Measurements from ENCODE around the gene NTM. TPM values are rescaled to one million over a fixed set of nuclear protein-coding genes. Genes with fewer than 3 reads are reported as not detected.

NTM gene
- polyA plus RNA-seq, 1 donor from 2014 or later, result 39.4 TPM

GRCh38 chr11:132037956-132038355 is 667.5 kb downstream of the NTM start:
- Histone ChIP-seq H3K9me3 (ENCODE audit: low read length) (no peaks in the 10 kb centered on the region), H3K79me2 (replicated peaks; ENCODE audit: insufficient read depth, low read length) (no peaks in the 10 kb centered on the region), H3K4me2 (ENCODE audit: low read length) (no peak overlapping the region)

GRCh38 chr11:132039521-132039920 is 669.1 kb downstream of the NTM start:
- H2AFZ ChIP-seq (ENCODE audit: low read depth, low read length), result no peak overlapping the region
- no peak overlapping the region for H3K4me3 ChIP-seq (ENCODE audit: low read length)
- H3K9ac ChIP-seq (ENCODE audit: low read length), result no peak overlapping the region
- no peaks in the 10 kb centered on the region for H3F3A ChIP-seq (ENCODE audit: insufficient read depth, low read length, poor library complexity, severe bottlenecking)
- no peaks in the 10 kb centered on the region for H3K9me2 ChIP-seq (ENCODE audit: insufficient read depth, low read length)
- TF ChIP-seq EZH2 (IDR thresholded peaks at IDR 0.05; ENCODE audit: borderline replicate concordance, insufficient read depth, low read length, poor library complexity, severe bottlenecking) (no peak), POLR2AphosphoS5 (IDR thresholded peaks at IDR 0.05) (no peak), CTCF (IDR thresholded peaks at IDR 0.05; ENCODE audit: poor library complexity, severe bottlenecking) (no peak), TAF1 (IDR thresholded peaks at IDR 0.05; ENCODE audit: low read depth) (no peak), EP300 (conservative IDR thresholded peaks at IDR 0.05; ENCODE audit: poor library complexity, severe bottlenecking) (no peak), RAD21 (conservative IDR thresholded peaks at IDR 0.05) (no peak), MXI1 (conservative IDR thresholded peaks at IDR 0.05; ENCODE audit: poor library complexity, severe bottlenecking) (no peak)
- no peaks in the 10 kb centered on the region for H3K9me3 ChIP-seq (ENCODE audit: low read length)
- H3K27me3 ChIP-seq (ENCODE audit: insufficient read depth, low read depth, low read length), result no peaks in the 10 kb centered on the region
- no peak overlapping the region for H3K27ac ChIP-seq (ENCODE audit: low read length)
- no peaks in the 10 kb centered on the region for H3K79me2 ChIP-seq (replicated peaks; ENCODE audit: insufficient read depth, low read length)
- H3K4me2 ChIP-seq (ENCODE audit: low read length), result no peak overlapping the region
- H4K20me1 ChIP-seq (ENCODE audit: insufficient read depth), result no peaks in the 10 kb centered on the region
- no peaks in the 10 kb centered on the region for H3K36me3 ChIP-seq (ENCODE audit: insufficient read depth, low read length)

More at GRCh38 chr11:132037956-132038355, 667.5 kb downstream of the NTM start:
- no peaks in the 10 kb centered on the region for H3K9me2 ChIP-seq (ENCODE audit: insufficient read depth, low read length)
- no peak for TF ChIP-seq RAD21 (conservative IDR thresholded peaks at IDR 0.05)
- no peak overlapping the region for H2AFZ ChIP-seq (ENCODE audit: low read depth, low read length)
- H3K4me3 ChIP-seq (ENCODE audit: low read length), result no peak overlapping the region
- no peaks in the 10 kb centered on the region for H3F3A ChIP-seq (ENCODE audit: insufficient read depth, low read length, poor library complexity, severe bottlenecking)
- no peak overlapping the region for H3K27ac ChIP-seq (ENCODE audit: low read length)
- H4K20me1 ChIP-seq (ENCODE audit: insufficient read depth), result no peaks in the 10 kb centered on the region
- no peaks in the 10 kb centered on the region for H3K36me3 ChIP-seq (ENCODE audit: insufficient read depth, low read length)
- H3K27me3 ChIP-seq (ENCODE audit: insufficient read depth, low read depth, low read length), result no peaks in the 10 kb centered on the region
- no peak overlapping the region for H3K9ac ChIP-seq (ENCODE audit: low read length)

GRCh38 chr11:132042296-132042695 is 671.9 kb downstream of the NTM start:
- TF ChIP-seq SMC3 (conservative IDR thresholded peaks at IDR 0.05; ENCODE audit: poor library complexity) (no peak), CTCF (IDR thresholded peaks at IDR 0.05; ENCODE audit: poor library complexity, severe bottlenecking) (no peak), RAD21 (conservative IDR thresholded peaks at IDR 0.05) (no peak), EP300 (conservative IDR thresholded peaks at IDR 0.05; ENCODE audit: poor library complexity, severe bottlenecking) (no peak), POLR2AphosphoS5 (IDR thresholded peaks at IDR 0.05) (no peak), EZH2 (IDR thresholded peaks at IDR 0.05; ENCODE audit: borderline replicate concordance, insufficient read depth, low read length, poor library complexity, severe bottlenecking) (no peak), TAF1 (IDR thresholded peaks at IDR 0.05; ENCODE audit: low read depth) (no peak), REST (IDR thresholded peaks at IDR 0.05; ENCODE audit: borderline replicate concordance) (no peak), MXI1 (conservative IDR thresholded peaks at IDR 0.05; ENCODE audit: poor library complexity, severe bottlenecking) (no peak)
- Histone ChIP-seq H3F3A (ENCODE audit: insufficient read depth, low read length, poor library complexity, severe bottlenecking) (no peaks in the 10 kb centered on the region), H3K9me2 (ENCODE audit: insufficient read depth, low read length) (no peaks in the 10 kb centered on the region), H3K36me3 (ENCODE audit: insufficient read depth, low read length) (no peaks in the 10 kb centered on the region), H3K9me3 (ENCODE audit: low read length) (no peaks in the 10 kb centered on the region), H3K27me3 (ENCODE audit: insufficient read depth, low read depth, low read length) (no peaks in the 10 kb centered on the region), H4K20me1 (ENCODE audit: insufficient read depth) (no peaks in the 10 kb centered on the region), H2AFZ (ENCODE audit: low read depth, low read length) (no peak overlapping the region), H3K27ac (ENCODE audit: low read length) (no peak overlapping the region), H3K9ac (ENCODE audit: low read length) (no peak overlapping the region), H3K79me2 (replicated peaks; ENCODE audit: insufficient read depth, low read length) (no peaks in the 10 kb centered on the region), H3K4me2 (ENCODE audit: low read length) (no peak overlapping the region), H3K4me3 (ENCODE audit: low read length) (no peak overlapping the region)

All from neural cell (in vitro differentiated cells).